ENCODE data around the gene CNBD2.
"Not testable (repeated sequence)": the region's sequence is repeated elsewhere in the genome, so short reads cannot be mapped to it uniquely, and the experiment has no call there.

Gene CNBD2

GRCh38 chr20:36050436-36051317 is 82.3 kb downstream of the CNBD2 start:
- Histone ChIP-seq H3K18ac (ENCODE audit: low read length) (peak overlapping the region; percentile 100), H2BK15ac (replicated peaks; ENCODE audit: low read depth) (no peak overlapping the region), H3K9ac (ENCODE audit: low read length) (peak overlapping the region; percentile 94), H4K5ac (ENCODE audit: low read length) (no peak overlapping the region), H2BK120ac (ENCODE audit: low read depth, low read length) (peak overlapping the region; percentile 95), H3K36me3 (ENCODE audit: control insufficient read depth, insufficient read depth, low read length) (no peaks in the 10 kb centered on the region), H3K4me3 (ENCODE audit: low read length) (peak overlapping the region; percentile 83), H3K4me1 (ENCODE audit: control insufficient read depth, low read depth, low read length) (peaks cover 5% of the 10 kb centered on the region), H2BK5ac (ENCODE audit: low read length) (peak overlapping the region; percentile 78), H2AK5ac (ENCODE audit: low read length) (no peak overlapping the region), H4K8ac (ENCODE audit: low read depth, low read length) (peak overlapping the region; percentile 98), H3K79me2 (ENCODE audit: control insufficient read depth, insufficient read depth, low read length) (peaks cover 23% of the 10 kb centered on the region), H3K27ac (ENCODE audit: low read depth, low read length) (peak overlapping the region; percentile 96), H3K56ac (ENCODE audit: low read length) (peak overlapping the region; percentile 96), H3K79me1 (ENCODE audit: low read length) (no peaks in the 10 kb centered on the region), H3K27me3 (ENCODE audit: insufficient read depth, low read length, poor library complexity) (no peaks in the 10 kb centered on the region), H3K4ac (ENCODE audit: low read depth, low read length) (peak overlapping the region; percentile 99), H3K4me2 (ENCODE audit: low read length) (peak overlapping the region; percentile 32), H3K23ac (ENCODE audit: low read length) (peak overlapping the region; percentile 24)
- DNase-seq: peak; percentile 92
- WGBS (ENCODE audit: extremely low coverage, insufficient coverage, low lambda C conversion rate): no CpG with 5 or more reads among the region's 75 CpGs

GRCh38 chr20:36051318-36052116 is 83.1 kb downstream of the CNBD2 start:
- peak; percentile 46 for DNase-seq
- Histone ChIP-seq H4K8ac (ENCODE audit: low read depth, low read length) (no peak overlapping the region), H3K27ac (ENCODE audit: low read depth, low read length) (no peak overlapping the region)

GRCh38 chr20:36052117-36052513 is 83.7 kb downstream of the CNBD2 start:
- H3K27ac ChIP-seq (ENCODE audit: low read depth, low read length): no peak overlapping the region
- WGBS (ENCODE audit: extremely low coverage, insufficient coverage, low lambda C conversion rate): no CpG with 5 or more reads among the region's 6 CpGs

More at GRCh38 chr20:36051318-36052116, 83.1 kb downstream of the CNBD2 start:
- WGBS (ENCODE audit: extremely low coverage, insufficient coverage, low lambda C conversion rate): no CpG with 5 or more reads among the region's 13 CpGs
- H3K4ac ChIP-seq (ENCODE audit: low read depth, low read length): no peak overlapping the region
- H3K9ac ChIP-seq (ENCODE audit: low read length): peak overlapping the region; percentile 41
- peak overlapping the region; percentile 32 for H3K4me2 ChIP-seq (ENCODE audit: low read length)
- H3K36me3 ChIP-seq (ENCODE audit: control insufficient read depth, insufficient read depth, low read length): no peaks in the 10 kb centered on the region
- H2BK120ac ChIP-seq (ENCODE audit: low read depth, low read length): no peak overlapping the region
- H3K27me3 ChIP-seq (ENCODE audit: insufficient read depth, low read length, poor library complexity): no peaks in the 10 kb centered on the region
- H3K4me3 ChIP-seq (ENCODE audit: low read length): no peak overlapping the region
- H3K79me1 ChIP-seq (ENCODE audit: low read length): no peaks in the 10 kb centered on the region
- H4K5ac ChIP-seq (ENCODE audit: low read length): no peak overlapping the region
- no peak overlapping the region for H3K18ac ChIP-seq (ENCODE audit: low read length)
- H3K4me1 ChIP-seq (ENCODE audit: control insufficient read depth, low read depth, low read length): peaks cover 5% of the 10 kb centered on the region
- no peak overlapping the region for H2AK5ac ChIP-seq (ENCODE audit: low read length)
- no peak overlapping the region for H2BK5ac ChIP-seq (ENCODE audit: low read length)
- H2BK15ac ChIP-seq (replicated peaks; ENCODE audit: low read depth): no peak overlapping the region
- peaks cover 19% of the 10 kb centered on the region for H3K79me2 ChIP-seq (ENCODE audit: control insufficient read depth, insufficient read depth, low read length)
- peak overlapping the region; percentile 61 for H3K56ac ChIP-seq (ENCODE audit: low read length)
- no peak overlapping the region for H3K23ac ChIP-seq (ENCODE audit: low read length)

GRCh38 chr20:36053863-36054518 is 85.6 kb downstream of the CNBD2 start:
- not testable (repeated sequence) for H3K79me2 ChIP-seq (ENCODE audit: control insufficient read depth, insufficient read depth, low read length); H3K79me1 ChIP-seq (ENCODE audit: low read length); H3K36me3 ChIP-seq (ENCODE audit: control insufficient read depth, insufficient read depth, low read length); H3K4me2 ChIP-seq (ENCODE audit: low read length); H2BK5ac ChIP-seq (ENCODE audit: low read length); H3K18ac ChIP-seq (ENCODE audit: low read length); H3K23ac ChIP-seq (ENCODE audit: low read length); H2BK15ac ChIP-seq (replicated peaks; ENCODE audit: low read depth); H3K4me3 ChIP-seq (ENCODE audit: low read length); H4K8ac ChIP-seq (ENCODE audit: low read depth, low read length); H3K4me1 ChIP-seq (ENCODE audit: control insufficient read depth, low read depth, low read length); H2BK120ac ChIP-seq (ENCODE audit: low read depth, low read length); H3K9ac ChIP-seq (ENCODE audit: low read length); H3K27ac ChIP-seq (ENCODE audit: low read depth, low read length); DNase-seq; H3K27me3 ChIP-seq (ENCODE audit: insufficient read depth, low read length, poor library complexity); H2AK5ac ChIP-seq (ENCODE audit: low read length); H4K5ac ChIP-seq (ENCODE audit: low read length); H3K56ac ChIP-seq (ENCODE audit: low read length); H3K4ac ChIP-seq (ENCODE audit: low read depth, low read length)
- no CpG with 5 or more reads among the region's 9 CpGs for WGBS (ENCODE audit: extremely low coverage, insufficient coverage, low lambda C conversion rate)

More at GRCh38 chr20:36052117-36052513, 83.7 kb downstream of the CNBD2 start:
- H4K8ac ChIP-seq (ENCODE audit: low read depth, low read length): no peak overlapping the region
- no peak overlapping the region for H3K4me2 ChIP-seq (ENCODE audit: low read length)
- H2BK15ac ChIP-seq (replicated peaks; ENCODE audit: low read depth): no peak overlapping the region
- H3K4ac ChIP-seq (ENCODE audit: low read depth, low read length): no peak overlapping the region
- no peak overlapping the region for H2BK120ac ChIP-seq (ENCODE audit: low read depth, low read length)
- peaks cover 5% of the 10 kb centered on the region for H3K4me1 ChIP-seq (ENCODE audit: control insufficient read depth, low read depth, low read length)
- no peak overlapping the region for H3K4me3 ChIP-seq (ENCODE audit: low read length)
- no peaks in the 10 kb centered on the region for H3K36me3 ChIP-seq (ENCODE audit: control insufficient read depth, insufficient read depth, low read length)
- H3K9ac ChIP-seq (ENCODE audit: low read length): no peak overlapping the region
- no peak overlapping the region for H2BK5ac ChIP-seq (ENCODE audit: low read length)
- no peak overlapping the region for H2AK5ac ChIP-seq (ENCODE audit: low read length)
- H3K56ac ChIP-seq (ENCODE audit: low read length): peak overlapping the region; percentile 61
- H3K27me3 ChIP-seq (ENCODE audit: insufficient read depth, low read length, poor library complexity): no peaks in the 10 kb centered on the region
- peaks cover 15% of the 10 kb centered on the region for H3K79me2 ChIP-seq (ENCODE audit: control insufficient read depth, insufficient read depth, low read length)
- no peak for DNase-seq
- no peaks in the 10 kb centered on the region for H3K79me1 ChIP-seq (ENCODE audit: low read length)
- H3K18ac ChIP-seq (ENCODE audit: low read length): no peak overlapping the region
- no peak overlapping the region for H3K23ac ChIP-seq (ENCODE audit: low read length)
- H4K5ac ChIP-seq (ENCODE audit: low read length): no peak overlapping the region

GRCh38 chr20:36055145-36055544 is 86.8 kb downstream of the CNBD2 start:
- H3K27ac ChIP-seq (ENCODE audit: low read depth, low read length): no peak overlapping the region
- no peaks in the 10 kb centered on the region for H3K36me3 ChIP-seq (ENCODE audit: control insufficient read depth, insufficient read depth, low read length)
- H3K79me1 ChIP-seq (ENCODE audit: low read length): no peaks in the 10 kb centered on the region
- H4K8ac ChIP-seq (ENCODE audit: low read depth, low read length): no peak overlapping the region
- H3K4me3 ChIP-seq (ENCODE audit: low read length): no peak overlapping the region
- H2AK5ac ChIP-seq (ENCODE audit: low read length): no peak overlapping the region
- no CpG with 5 or more reads among the region's 4 CpGs for WGBS (ENCODE audit: extremely low coverage, insufficient coverage, low lambda C conversion rate)
- no peak overlapping the region for H4K5ac ChIP-seq (ENCODE audit: low read length)
- H3K4me2 ChIP-seq (ENCODE audit: low read length): no peak overlapping the region
- H3K18ac ChIP-seq (ENCODE audit: low read length): no peak overlapping the region
- H3K23ac ChIP-seq (ENCODE audit: low read length): no peak overlapping the region
- no peak overlapping the region for H2BK5ac ChIP-seq (ENCODE audit: low read length)
- H3K4me1 ChIP-seq (ENCODE audit: control insufficient read depth, low read depth, low read length): peaks cover 5% of the 10 kb centered on the region
- H3K79me2 ChIP-seq (ENCODE audit: control insufficient read depth, insufficient read depth, low read length): peaks cover 5% of the 10 kb centered on the region
- no peak overlapping the region for H3K9ac ChIP-seq (ENCODE audit: low read length)
- no peak overlapping the region for H3K56ac ChIP-seq (ENCODE audit: low read length)
- no peak overlapping the region for H2BK15ac ChIP-seq (replicated peaks; ENCODE audit: low read depth)
- no peaks in the 10 kb centered on the region for H3K27me3 ChIP-seq (ENCODE audit: insufficient read depth, low read length, poor library complexity)
- no peak overlapping the region for H3K4ac ChIP-seq (ENCODE audit: low read depth, low read length)
- DNase-seq: no peak
- no peak overlapping the region for H2BK120ac ChIP-seq (ENCODE audit: low read depth, low read length)
